Measurements from ENCODE around the gene PARD3B. TPM values are rescaled to one million over a fixed set of nuclear protein-coding genes. Genes with fewer than 3 reads are reported as not detected.

Gene PARD3B
- total and polyA plus RNA-seq, 5 donors = 3.0 to 18.6 (median 15.6) TPM

DNA sequence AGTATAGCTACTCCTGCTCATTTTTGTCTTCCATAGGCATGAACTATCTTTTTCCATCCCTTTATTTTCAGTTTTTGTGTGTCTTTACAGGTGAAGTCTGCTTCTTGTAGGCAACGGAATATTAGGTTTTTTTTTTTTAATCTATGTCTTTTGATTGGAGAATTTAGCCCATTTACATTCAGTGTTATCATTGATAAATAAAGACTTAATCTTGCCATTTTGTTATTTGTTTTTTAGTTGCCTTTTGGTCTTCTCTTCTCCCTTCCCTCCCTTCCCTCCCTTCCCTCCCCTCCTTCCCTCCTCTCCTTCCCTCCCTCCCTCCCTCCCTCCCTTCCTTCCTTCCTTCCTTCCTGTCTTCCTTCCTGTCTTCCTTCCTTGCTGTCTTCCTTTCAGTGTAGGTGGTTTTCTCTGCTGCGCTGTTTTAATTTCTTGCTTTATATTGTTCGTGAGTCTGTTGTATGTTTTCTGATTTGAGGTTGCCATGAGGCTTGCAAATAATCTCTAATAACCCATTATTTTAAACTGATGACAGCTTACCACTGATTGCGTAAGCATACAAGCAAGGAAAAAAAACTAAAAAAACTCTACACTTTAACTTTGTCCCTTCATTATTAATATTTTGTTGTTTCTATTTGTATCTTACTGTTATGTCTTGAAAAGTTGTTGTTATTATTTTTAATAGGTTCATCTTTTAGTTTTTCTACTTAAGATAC, 353.8 kb downstream of the PARD3B start:
- H3K4me1 ChIP-seq (ENCODE audit: control insufficient read depth, insufficient read depth, low read length) = no peaks in the 10 kb centered on the region
- DNase-seq (no peak), ATAC-seq (no peak)
- H3K4me3 ChIP-seq (ENCODE audit: low read length) = no peak overlapping the region
- intact Hi-C loops (cut with DNase I) = no loop called here
- H3K27me3 ChIP-seq (ENCODE audit: control insufficient read depth, insufficient read depth) = no peaks in the 10 kb centered on the region
- H3K27ac ChIP-seq (ENCODE audit: low read length) = no peak overlapping the region
- 86% methylated on average over 4 of the region's 4 CpGs for WGBS
- no peaks in the 10 kb centered on the region for H3K9me3 ChIP-seq (ENCODE audit: control insufficient read depth, low read length)

DNA sequence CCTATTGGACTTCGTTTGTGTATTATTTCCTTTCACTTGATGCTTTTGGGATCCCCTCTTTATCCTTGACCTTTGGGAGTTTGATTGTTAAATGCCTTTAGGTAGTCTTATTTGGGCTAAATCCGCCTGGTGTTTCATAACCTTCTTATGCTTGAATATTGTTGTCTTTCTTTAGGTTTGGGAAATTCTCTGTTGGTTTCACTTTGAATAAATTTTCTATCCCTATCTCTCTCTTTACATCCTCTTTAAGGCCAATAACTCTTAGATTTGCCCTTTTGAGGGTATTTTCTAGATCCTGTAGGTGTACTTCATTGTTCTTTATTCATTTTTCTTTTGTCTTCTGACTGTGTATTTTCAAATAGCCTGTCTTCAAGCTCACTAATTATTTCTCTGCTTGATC, 354.7 kb downstream of the PARD3B start:
- no peak overlapping the region for H3K27ac ChIP-seq (ENCODE audit: low read length)
- DNase-seq = no peak
- intact Hi-C loops (cut with DNase I) = no loop called here
- 86% methylated on average over 2 of the region's 2 CpGs for WGBS
- no peaks in the 10 kb centered on the region for H3K27me3 ChIP-seq (ENCODE audit: control insufficient read depth, insufficient read depth)
- no peaks in the 10 kb centered on the region for H3K4me1 ChIP-seq (ENCODE audit: control insufficient read depth, insufficient read depth, low read length)
- ATAC-seq = no peak
- H3K9me3 ChIP-seq (ENCODE audit: control insufficient read depth, low read length) = no peaks in the 10 kb centered on the region
- H3K4me3 ChIP-seq (ENCODE audit: low read length) = no peak overlapping the region

DNA sequence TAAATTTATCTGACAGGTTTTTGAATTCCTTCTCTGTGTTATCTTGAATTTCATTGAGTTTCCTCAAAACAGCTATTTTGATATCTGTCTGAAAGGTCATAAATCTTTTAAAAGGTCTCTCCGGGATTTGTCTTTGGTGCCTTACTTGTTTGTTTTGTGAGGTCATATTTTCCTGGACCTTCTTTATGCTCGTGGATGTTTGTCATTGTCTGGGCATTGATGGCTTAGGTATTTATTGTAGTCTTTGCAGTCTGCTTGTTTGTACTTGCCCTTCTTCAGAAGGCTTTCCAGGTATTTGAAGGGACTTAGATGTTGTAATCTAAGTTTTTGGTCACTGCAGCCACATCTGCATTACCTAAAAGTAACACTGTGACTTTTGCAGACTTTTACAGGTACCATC, 355.2 kb downstream of the PARD3B start:
- 41% methylated on average over 2 of the region's 2 CpGs for WGBS
- DNase-seq = no peak
- Histone ChIP-seq H3K9me3 (ENCODE audit: control insufficient read depth, low read length) (no peaks in the 10 kb centered on the region), H3K27me3 (ENCODE audit: control insufficient read depth, insufficient read depth) (no peaks in the 10 kb centered on the region), H3K4me1 (ENCODE audit: control insufficient read depth, insufficient read depth, low read length) (no peaks in the 10 kb centered on the region), H3K27ac (ENCODE audit: low read length) (no peak overlapping the region), H3K4me3 (ENCODE audit: low read length) (no peak overlapping the region)
- ATAC-seq = no peak
- intact Hi-C loops (cut with DNase I) = no loop called here

DNA sequence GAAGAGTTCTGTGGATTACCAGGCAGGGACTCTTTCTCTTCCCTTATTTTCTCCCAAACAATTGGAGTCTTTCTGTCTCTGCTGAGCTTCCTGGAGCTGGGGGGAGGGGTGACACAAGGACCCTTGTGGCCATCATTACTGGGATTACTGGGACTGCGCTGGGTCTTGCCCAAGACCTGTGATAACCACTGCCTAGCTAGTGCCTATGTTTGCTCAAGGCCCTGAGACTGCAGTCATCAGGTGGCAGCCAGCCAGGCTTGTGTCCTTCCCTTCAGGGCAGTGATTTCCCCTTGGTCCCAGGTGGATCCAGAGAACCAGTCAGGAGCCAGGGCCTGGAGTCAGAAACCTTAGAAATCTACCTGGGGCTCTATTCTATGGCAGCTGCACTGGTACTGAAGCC, 355.6 kb downstream of the PARD3B start:
- ATAC-seq = peak; percentile 23 to 40
- intact Hi-C loops (cut with DNase I) = no loop called here
- H3K27ac ChIP-seq (ENCODE audit: low read length) = no peak overlapping the region
- H3K4me1 ChIP-seq (ENCODE audit: control insufficient read depth, insufficient read depth, low read length) = no peaks in the 10 kb centered on the region
- DNase-seq = peak; percentile 37 to 66 (median 54)
- WGBS = 100% methylated on average over 1 of the region's 1 CpG
- H3K9me3 ChIP-seq (ENCODE audit: control insufficient read depth, low read length) = no peaks in the 10 kb centered on the region
- no peak overlapping the region for H3K4me3 ChIP-seq (ENCODE audit: low read length)
- no peaks in the 10 kb centered on the region for H3K27me3 ChIP-seq (ENCODE audit: control insufficient read depth, insufficient read depth)

DNA sequence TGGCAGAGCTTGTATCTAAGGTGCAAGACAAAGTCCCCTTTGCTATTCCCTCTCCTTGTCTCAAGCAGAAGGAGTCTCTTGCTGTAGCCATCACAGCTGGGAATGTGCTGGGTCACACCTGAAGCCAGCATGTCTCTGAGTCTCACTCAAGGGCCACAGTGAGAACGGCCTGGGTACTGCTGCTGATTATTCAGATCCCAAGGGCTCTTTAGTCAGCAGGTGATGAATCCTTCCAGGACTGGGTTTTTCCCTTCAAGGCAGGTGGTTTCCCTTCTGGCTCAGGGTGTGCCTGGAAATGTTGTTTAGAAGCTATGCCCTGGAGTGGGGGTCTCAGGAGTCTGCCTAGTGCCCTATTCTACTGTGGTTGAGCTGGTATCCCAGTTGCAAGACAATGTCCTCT, 356.3 kb downstream of the PARD3B start:
- WGBS = 55% methylated on average over 1 of the region's 1 CpG
- Histone ChIP-seq H3K4me1 (ENCODE audit: control insufficient read depth, insufficient read depth, low read length) (no peaks in the 10 kb centered on the region), H3K9me3 (ENCODE audit: control insufficient read depth, low read length) (no peaks in the 10 kb centered on the region), H3K4me3 (ENCODE audit: low read length) (no peak overlapping the region), H3K27ac (ENCODE audit: low read length) (no peak overlapping the region), H3K27me3 (ENCODE audit: control insufficient read depth, insufficient read depth) (no peaks in the 10 kb centered on the region)
- ATAC-seq = no peak
- no peak for DNase-seq
- intact Hi-C loops (cut with DNase I) = no loop called here

DNA sequence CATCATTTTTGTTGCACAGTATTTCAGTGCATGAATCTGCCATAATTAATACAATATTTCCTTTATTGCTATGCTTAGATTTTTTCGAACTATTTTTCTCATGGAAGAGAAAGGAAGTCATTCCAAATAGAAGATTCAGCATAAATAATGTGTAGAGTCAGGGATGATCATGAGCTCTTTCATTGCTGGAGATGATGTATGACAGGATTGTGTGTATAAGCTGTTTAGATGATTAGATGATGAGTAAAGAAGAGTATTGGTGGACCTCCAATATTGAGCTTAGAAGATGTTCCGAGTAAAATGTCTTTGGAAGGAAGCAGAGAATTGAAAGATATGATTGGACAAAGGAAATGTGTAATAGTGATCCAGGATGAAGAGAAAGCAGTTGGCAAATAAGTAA, 364.5 kb downstream of the PARD3B start:
- WGBS = 90% methylated on average over 2 of the region's 2 CpGs
- H3K4me1 ChIP-seq (ENCODE audit: control insufficient read depth, insufficient read depth, low read length) = no peaks in the 10 kb centered on the region
- intact Hi-C loops (cut with DNase I) = no loop called here
- H3K9me3 ChIP-seq (ENCODE audit: control insufficient read depth, low read length) = no peaks in the 10 kb centered on the region
- no peak overlapping the region for H3K4me3 ChIP-seq (ENCODE audit: low read length)
- ATAC-seq = no peak
- DNase-seq = no peak
- no peaks in the 10 kb centered on the region for H3K27me3 ChIP-seq (ENCODE audit: control insufficient read depth, insufficient read depth)
- no peak overlapping the region for H3K27ac ChIP-seq (ENCODE audit: low read length)

DNA sequence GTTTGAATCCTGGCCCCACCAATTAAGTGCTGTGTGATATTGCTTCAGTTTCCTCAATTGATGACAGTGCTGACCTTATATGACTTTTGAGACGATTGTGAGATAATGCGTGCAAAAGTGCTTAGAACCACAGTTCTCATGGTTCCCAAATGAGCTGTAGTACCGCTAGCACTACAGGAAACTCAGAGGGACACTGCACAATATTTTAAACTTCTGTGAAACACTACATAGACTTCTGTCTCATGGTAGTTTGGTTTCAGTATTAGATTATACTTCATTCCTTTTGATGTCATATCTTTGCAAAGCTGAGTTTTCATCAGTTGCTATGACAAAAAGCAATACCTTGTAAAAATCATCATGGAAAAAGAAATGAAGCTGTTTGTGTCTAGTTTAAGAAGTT, 368.0 kb downstream of the PARD3B start:
- DNase-seq (no peak), ATAC-seq (no peak)
- WGBS = 83% methylated on average over 3 of the region's 3 CpGs
- Histone ChIP-seq H3K9me3 (ENCODE audit: control insufficient read depth, low read length) (no peaks in the 10 kb centered on the region), H3K27ac (ENCODE audit: low read length) (no peak overlapping the region), H3K27me3 (ENCODE audit: control insufficient read depth, insufficient read depth) (no peaks in the 10 kb centered on the region), H3K4me3 (ENCODE audit: low read length) (no peak overlapping the region), H3K4me1 (ENCODE audit: control insufficient read depth, insufficient read depth, low read length) (no peaks in the 10 kb centered on the region)
- intact Hi-C loops (cut with DNase I) = no loop called here

DNA sequence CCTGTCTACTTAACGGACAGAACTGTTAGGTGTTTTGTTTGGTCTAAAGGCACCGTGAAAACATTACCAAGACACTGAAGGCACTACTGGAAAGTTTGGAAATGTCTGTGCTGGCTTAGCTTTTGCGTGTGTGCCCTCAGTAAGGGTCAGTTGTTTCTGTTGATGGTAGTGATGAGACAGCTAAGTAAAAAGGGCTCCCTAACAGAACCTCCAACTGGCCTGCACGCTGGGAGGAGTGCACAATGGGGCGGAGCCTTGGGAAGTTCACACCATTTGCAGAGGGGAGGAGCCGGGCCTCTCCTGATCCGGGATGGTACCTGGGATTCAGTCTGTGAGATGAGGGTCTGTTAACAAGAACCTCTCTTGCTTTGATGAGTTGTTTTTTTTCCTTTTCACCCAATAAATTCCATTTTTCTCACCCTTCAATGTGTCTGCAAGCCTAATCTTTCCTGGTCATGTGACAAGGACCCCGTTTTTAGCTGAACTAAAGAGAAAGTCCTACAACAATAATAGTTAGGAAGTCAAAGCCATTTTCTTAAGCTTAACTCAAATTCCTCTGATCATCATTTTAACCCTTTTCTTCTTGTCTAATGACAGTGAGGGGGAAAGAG, 368.7 kb downstream of the PARD3B start:
- intact Hi-C loops (cut with DNase I) = no loop called here
- no peaks in the 10 kb centered on the region for H3K27me3 ChIP-seq (ENCODE audit: control insufficient read depth, insufficient read depth)
- ATAC-seq (no peak), DNase-seq (peak in 1 of 3 donors; percentile 35)
- H3K9me3 ChIP-seq (ENCODE audit: control insufficient read depth, low read length) = no peaks in the 10 kb centered on the region
- 94% methylated on average over 8 of the region's 8 CpGs for WGBS
- no peak overlapping the region for H3K4me3 ChIP-seq (ENCODE audit: low read length)
- no peak overlapping the region for H3K27ac ChIP-seq (ENCODE audit: low read length)
- no peaks in the 10 kb centered on the region for H3K4me1 ChIP-seq (ENCODE audit: control insufficient read depth, insufficient read depth, low read length)

DNA sequence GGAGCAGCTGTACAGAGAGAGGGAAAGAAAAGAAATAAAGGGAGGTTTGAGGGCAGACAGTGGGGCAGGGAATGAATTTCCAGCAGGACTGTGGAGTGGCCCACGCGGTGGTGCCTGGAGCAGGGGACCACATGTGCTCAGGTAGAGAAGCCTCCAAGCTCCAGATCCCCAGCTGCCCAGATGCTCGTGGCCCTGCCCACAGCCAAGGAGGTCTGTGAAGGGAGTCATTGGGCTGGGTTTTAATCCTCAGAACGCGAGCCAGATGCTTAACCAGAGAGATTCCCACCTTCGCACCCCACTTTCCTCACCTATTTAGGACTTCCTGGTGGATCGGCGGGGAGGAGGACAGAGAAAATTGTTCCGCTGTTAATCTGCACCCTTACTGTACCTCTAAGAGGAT, 369.4 kb downstream of the PARD3B start:
- intact Hi-C loops (cut with DNase I) = no loop called here
- WGBS = 96% methylated on average over 9 of the region's 9 CpGs
- Histone ChIP-seq H3K27me3 (ENCODE audit: control insufficient read depth, insufficient read depth) (no peaks in the 10 kb centered on the region), H3K9me3 (ENCODE audit: control insufficient read depth, low read length) (no peaks in the 10 kb centered on the region), H3K4me3 (ENCODE audit: low read length) (no peak overlapping the region), H3K27ac (ENCODE audit: low read length) (no peak overlapping the region), H3K4me1 (ENCODE audit: control insufficient read depth, insufficient read depth, low read length) (no peaks in the 10 kb centered on the region)
- ATAC-seq = no peak
- no peak for DNase-seq

DNA sequence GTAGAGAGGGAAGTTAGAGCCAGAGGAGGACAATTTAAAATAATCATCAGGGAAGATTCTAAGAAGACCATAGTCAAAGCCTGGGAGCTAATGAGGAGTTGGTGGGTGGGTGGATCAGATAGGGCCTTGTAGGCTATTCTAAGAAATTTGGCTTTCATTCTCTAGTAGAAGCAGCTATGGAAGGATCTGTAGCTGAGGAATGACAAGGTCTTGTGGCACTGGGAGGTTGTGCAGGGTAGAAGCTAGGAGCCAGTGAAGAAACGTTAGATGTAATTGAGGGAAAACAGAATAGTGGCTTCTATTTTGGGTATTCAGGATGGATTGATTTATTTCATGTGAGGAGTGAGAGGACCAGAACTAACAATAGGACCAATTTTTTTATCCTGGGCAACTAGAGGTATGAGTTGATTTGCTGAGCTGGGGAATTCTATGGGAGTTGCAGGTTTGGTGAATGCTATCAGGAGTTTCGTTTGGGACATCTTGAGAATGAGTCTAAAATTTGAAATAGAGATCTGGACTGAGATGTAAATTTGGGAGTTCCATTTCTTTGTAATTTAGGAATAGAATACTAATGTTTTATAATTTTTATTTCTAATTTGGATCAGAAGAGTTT, 371.9 kb downstream of the PARD3B start:
- ATAC-seq (no peak), DNase-seq (no peak)
- no peak overlapping the region for H3K27ac ChIP-seq (ENCODE audit: low read length)
- intact Hi-C loops (cut with DNase I) = no loop called here
- WGBS = 92% methylated on average over 2 of the region's 2 CpGs
- no peak overlapping the region for H3K4me3 ChIP-seq (ENCODE audit: low read length)
- no peaks in the 10 kb centered on the region for H3K9me3 ChIP-seq (ENCODE audit: control insufficient read depth, low read length)
- H3K27me3 ChIP-seq (ENCODE audit: control insufficient read depth, insufficient read depth) = no peaks in the 10 kb centered on the region
- no peaks in the 10 kb centered on the region for H3K4me1 ChIP-seq (ENCODE audit: control insufficient read depth, insufficient read depth, low read length)

DNA sequence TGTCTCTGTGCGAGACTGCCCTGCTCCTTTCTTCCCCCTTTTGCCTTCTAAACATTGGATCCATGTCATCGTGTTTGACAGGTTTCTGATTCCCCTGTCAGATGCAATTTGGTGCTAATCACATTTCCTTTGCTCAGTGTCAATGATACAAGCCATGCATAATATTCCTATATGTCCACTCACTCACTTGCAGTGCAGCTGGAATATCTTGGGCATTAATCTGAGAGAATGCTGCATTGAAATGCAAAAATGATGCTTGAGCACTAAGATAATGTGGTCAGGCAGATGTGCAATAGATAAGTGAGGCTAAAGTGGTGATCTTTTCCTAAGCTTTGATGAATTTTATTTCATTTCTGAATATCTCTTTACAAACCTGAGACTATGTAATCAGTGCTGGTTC, 375.5 kb downstream of the PARD3B start:
- Histone ChIP-seq H3K9me3 (ENCODE audit: control insufficient read depth, low read length) (no peaks in the 10 kb centered on the region), H3K4me1 (ENCODE audit: control insufficient read depth, insufficient read depth, low read length) (no peaks in the 10 kb centered on the region), H3K27me3 (ENCODE audit: control insufficient read depth, insufficient read depth) (no peaks in the 10 kb centered on the region), H3K27ac (ENCODE audit: low read length) (no peak overlapping the region), H3K4me3 (ENCODE audit: low read length) (no peak overlapping the region)
- no peak for DNase-seq
- 88% methylated on average over 2 of the region's 2 CpGs for WGBS
- ATAC-seq = no peak
- intact Hi-C loops (cut with DNase I) = no loop called here

Measured in right cardiac atrium (tissue), 5 donors.